HG02759 (cell line): ENCODE results near the gene KCND3.

Experiments
- ATAC-seq: cut with Tn5 transposase; IDR thresholded peaks from one replicate; pipeline ENCODE4 v1.9.1; 2021; ENCODE audit warnings: mild to moderate bottlenecking, moderate library complexity; ENCODE audit not compliant: unreplicated experiment

Gene KCND3

DNA sequence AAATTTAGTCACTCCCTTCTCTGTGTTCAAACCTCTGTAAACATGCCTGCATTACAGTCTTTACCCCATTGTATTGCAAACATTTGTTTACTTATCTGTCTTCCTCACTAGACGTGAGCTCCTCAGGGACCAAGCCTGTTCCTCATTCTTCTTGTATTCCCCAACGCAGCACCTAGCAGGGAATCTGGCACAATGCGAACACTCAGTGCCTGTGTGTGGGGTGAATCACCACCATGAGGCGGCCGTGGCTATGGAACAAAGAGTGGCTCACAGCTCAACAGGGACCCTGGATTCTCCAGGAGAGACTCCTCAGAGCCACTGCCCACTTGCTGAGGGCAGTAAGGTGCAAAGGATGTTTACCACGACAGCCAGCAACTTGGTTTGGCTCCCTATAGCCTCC lies 137.9 kb downstream of the KCND3 start:
- ATAC-seq: no peak

DNA sequence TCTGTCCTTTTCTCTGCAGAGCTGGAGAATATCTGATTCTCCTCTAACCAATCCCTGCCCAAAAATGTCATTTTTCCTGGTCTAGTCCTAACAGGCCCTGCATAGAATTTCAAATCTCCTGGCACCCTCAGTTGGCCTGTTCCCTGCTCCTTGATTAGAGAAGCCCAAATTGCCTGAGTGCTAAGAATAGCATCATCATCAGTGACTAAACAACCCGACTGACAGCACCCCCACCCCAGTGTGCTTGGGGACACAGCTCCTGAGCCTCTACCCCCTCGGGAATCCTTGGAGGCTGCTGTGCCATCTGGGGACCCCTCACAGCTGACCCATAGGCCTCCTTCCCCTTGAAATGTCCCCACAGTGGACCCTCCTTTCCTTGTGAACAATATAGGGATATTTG lies 139.4 kb downstream of the KCND3 start:
- no peak for ATAC-seq

- ATAC-seq: no peak
Measured at GRCh38 chr1:111848852-111849545, 140.5 kb downstream of the KCND3 start.

GRCh38 chr1:111847466-111847865 lies 142.0 kb downstream of the KCND3 start:
- ATAC-seq: no peak

DNA sequence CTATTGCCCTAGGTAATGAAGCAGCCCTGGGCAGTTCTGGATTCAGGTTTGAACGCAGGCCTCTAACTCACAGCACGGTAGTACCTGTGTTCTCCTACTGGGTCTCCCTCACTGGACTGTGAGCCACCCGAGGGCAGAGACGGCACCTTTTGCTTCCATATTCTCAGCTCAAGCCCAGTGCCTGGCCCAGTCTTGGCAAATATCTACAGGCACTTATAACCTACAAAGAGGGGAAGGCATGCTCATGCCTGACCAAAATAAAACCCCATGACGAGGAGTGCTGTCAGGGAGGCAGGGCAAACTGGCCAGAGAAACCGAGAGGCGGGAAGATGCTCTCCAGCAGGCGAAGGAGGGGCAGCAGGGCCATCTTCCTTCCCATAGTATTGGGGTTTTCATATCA lies 142.6 kb downstream of the KCND3 start:
- no peak for ATAC-seq

DNA sequence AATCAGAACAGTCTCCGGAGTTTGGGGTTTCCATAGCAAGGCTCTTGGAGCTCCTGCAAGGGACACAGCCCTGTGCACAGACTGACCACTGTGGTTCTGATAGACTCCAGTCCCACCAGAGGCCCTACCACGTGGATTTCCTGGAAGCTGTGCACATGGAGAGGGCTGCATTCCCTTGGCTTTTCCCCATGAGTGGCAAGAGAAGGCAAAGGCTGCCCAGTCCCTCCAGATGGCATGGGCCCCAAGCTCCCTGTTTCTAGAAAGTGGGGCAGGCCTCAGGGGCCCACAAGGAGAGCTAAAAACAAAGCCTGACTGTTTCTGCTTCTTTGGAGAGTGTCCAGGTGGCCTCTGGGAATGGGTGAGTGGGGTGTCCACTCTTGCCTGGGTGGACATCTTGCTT lies 146.3 kb downstream of the KCND3 start:
- no peak for ATAC-seq

- ATAC-seq: no peak
Measured at GRCh38 chr1:111842411-111842810, 147.1 kb downstream of the KCND3 start.

GRCh38 chr1:111841746-111842145 lies 147.7 kb downstream of the KCND3 start:
- no peak for ATAC-seq

- ATAC-seq: no peak
Measured at GRCh38 chr1:111841189-111841588, 148.3 kb downstream of the KCND3 start.

- ATAC-seq: no peak
Measured at GRCh38 chr1:111837393-111837792, 152.1 kb downstream of the KCND3 start.

DNA sequence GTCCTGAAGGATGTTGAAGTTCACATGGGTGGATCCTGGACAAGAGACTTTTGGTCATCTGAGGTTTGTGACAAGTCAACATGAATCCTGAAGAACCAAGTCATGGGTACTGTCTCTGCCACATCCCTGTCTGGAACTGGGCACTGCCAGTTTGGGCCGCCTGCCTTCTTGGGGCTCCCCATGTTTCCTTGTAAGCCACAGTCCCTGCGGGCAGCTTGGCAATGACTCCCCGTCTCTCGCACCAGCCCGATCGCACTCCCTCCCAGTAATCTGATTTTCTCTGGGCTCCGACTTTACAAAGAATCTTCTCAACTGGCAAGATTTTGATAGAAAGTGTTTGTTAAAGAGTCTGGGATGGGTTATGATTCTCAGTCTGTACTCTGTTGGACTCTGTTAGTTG lies 153.4 kb downstream of the KCND3 start:
- no peak for ATAC-seq

DNA sequence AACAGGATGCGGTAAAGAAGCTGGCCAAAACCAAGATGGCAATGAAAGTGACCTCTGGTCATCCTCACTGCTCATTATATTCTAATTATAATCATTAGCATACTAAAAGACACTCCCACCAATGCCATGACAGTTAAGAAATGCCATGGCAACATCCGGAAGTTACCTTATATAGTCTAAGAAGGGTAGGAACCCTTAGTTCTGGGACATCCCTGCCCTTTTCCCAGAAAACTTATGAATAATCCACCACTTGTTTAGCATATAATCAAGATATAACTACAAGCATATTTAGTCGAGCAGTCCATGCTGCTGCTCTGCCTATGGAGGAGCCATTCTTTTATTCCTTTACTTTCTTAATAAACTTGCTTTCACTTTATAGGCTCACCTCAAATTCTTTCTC lies 154.0 kb downstream of the KCND3 start:
- ATAC-seq: no peak

DNA sequence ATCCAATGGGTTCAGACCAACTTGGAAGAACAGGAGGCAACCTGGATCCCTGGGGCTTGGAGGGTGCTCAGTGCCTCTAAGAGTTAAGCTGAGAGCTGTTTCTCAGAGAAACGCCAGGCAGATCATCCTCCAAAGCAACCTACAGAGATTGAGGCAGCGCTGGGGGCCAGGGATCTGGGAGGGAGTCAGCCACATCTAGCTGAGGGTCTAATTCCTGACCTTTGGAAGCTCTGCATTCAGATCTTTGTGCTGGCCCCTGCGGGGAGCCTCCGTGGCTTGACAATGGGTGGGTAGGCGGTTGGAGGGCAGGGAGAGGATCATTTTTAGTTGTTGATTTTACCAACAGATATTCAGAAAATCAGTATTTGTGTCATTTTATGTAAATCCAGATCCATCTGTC lies 154.5 kb downstream of the KCND3 start:
- ATAC-seq: no peak

GRCh38 chr1:111833334-111833733 lies 156.1 kb downstream of the KCND3 start:
- ATAC-seq: no peak

DNA sequence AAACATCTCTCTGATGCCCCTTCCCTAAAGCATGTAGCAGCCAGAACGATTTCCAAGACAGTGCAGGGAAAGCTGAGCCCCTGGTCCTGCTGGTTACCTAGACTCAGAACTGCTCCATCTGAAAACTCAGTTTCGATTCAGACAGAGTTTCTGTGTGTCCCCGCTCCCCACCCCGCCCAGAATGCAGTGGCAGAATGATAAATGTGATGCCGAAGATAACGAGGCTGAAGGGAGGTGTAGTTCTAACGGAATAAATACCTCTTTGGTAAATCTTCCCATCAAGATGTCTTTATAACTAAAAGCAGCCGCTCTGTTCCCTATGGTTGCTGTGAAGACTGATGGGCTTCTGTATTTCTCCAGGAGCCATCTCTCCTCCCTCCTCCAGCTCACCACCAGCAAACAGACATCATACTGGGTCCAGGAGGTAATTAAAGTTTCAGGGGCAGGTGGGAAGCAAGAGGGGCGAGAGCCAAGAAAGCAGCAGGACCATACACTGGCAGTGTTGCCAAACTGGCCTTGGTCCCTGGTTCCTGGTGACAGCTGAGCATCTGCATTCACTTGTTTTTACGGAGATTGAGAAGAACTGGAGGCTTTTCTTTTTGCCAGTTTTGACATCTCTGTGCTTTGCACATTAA lies 156.8 kb downstream of the KCND3 start:
- no peak for ATAC-seq

- no peak for ATAC-seq
Measured at GRCh38 chr1:111831153-111831552, 158.3 kb downstream of the KCND3 start.

DNA sequence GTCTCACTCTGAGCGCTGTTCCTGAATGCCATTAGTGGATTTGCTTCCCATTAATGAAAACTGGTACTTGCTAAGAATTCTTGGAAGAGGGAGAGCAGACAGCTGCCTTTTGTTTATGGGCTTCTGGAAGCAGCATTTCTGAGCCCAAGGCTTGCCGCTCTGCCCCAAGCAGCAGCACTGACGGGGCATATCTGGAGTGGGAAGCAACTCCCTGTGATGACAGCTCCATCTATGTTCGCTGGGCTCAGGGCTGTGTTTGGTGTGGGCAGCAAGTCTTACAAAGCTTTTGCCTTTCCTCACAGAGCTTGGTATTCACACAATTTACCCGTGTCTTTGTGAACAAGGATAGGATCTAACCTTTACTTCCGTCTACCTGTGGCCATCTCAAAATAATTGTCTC lies 161.5 kb downstream of the KCND3 start:
- no peak for ATAC-seq

GRCh38 chr1:111826278-111826677 lies 163.2 kb downstream of the KCND3 start:
- no peak for ATAC-seq

DNA sequence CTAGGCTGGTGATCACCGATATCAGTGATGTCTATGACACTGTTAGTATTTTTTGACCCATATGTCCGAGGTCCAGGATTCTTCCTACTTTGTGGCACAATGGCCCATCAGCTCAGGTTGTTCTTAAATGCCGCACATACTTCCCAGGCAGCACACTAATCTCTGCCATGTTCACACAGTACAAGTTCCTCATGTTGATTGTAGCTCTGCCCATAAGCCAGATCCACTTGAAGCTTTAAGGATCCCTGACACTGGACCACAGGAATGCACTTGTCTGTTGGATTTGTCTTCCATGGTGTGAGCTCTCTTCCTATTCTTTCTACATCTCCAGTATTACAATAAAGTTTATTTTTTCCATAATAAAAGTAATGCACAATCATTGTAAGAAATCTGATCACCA lies 164.3 kb downstream of the KCND3 start:
- no peak for ATAC-seq

DNA sequence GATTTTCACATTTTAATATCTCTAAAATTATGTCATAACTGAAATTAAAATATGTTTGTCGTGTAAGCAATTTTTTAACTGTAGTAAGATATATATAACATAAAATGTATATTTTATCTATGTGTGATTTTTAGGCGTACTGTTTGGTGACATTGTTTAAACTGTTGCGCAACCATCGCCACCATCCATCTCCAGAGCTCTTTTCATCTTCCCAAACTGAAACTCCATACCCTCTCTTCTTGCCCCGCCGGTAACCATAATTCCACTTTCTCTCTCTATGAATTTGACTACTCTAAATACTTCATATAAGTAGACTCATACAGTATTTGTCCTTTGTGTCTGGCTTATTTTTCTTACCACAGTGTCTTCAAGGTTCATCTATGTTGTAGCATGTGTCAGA lies 167.3 kb downstream of the KCND3 start:
- ATAC-seq: no peak

DNA sequence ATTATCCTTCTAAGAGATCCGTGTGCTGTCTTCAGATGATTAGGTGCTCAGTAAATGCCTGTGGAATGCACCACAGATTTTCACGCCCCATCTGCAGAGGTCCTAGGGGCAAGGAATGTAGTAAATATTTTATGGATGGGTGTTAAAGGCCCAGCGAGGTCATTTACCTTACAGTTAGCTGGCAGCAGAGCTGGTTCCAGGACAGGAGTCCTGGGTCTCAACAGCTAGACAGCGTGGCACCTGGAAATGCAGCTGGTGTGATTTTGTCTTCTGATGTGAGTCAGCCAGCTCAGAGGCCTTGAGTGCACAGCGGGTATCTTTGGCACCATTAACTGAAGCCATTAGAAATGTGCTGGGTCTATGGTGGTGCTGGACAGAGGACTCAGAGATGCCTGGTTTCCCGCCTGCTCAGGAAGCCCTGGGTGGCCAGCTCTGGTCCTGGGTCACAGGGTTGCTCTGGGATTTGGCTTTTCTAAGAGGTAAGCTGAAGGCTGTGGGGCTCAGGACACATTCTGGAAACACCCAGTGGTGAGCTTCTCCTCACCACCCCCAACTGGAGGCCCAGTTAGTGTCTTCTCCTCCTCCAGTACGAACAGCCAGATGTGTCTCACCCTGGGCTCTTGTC lies 168.2 kb downstream of the KCND3 start:
- ATAC-seq: no peak

- no peak for ATAC-seq
Measured at GRCh38 chr1:111819566-111820263, 169.8 kb downstream of the KCND3 start.
